Measurements from ENCODE around the gene RNF186.

DNA sequence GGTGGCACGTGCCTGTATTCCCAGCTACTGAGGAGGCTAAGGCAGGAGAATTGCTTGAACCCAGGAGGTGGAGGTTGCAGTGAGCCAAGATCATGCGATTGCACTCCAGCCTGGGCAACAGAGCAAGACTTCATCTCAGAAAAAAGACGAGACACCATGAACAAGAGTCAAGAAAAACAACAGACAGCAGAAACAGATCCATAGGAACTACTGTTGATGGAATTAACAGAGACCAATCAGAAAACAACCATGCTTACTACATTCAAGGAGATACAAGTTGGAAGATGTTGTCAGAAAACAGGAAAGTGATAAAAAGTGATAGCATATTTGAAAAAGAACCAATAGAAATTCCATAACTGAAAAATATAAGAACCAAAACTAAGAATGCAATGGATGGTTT lies 47.9 kb upstream of the RNF186 start:
- no peak for TF ChIP-seq CTCF (IDR thresholded peaks at IDR 0.05; ENCODE audit: insufficient read depth, low read length)
- TF ChIP-seq POLR2AphosphoS5 (IDR thresholded peaks at IDR 0.05; ENCODE audit: low read depth) = no peak
- no peak for TF ChIP-seq GABPA (IDR thresholded peaks at IDR 0.05; ENCODE audit: low read depth)
- TF ChIP-seq REST (IDR thresholded peaks at IDR 0.05; ENCODE audit: insufficient replicate concordance, low read depth) = no peak

Data from HL-60 (cell line).